Naive thymus-derived CD4-positive, alpha-beta T cell (primary cell): Measurements from ENCODE around the gene MGLL. TPM values are rescaled to one million over a fixed set of nuclear protein-coding genes. Genes with fewer than 3 reads are reported as not detected.

Source experiments
- ATAC-seq: fragments of 150-1000 bp; cut with Tn5 transposase; 2 replicates; pipeline ENCODE4 v1.10.0; 2021; ENCODE audit warnings: mild to moderate bottlenecking, moderate library complexity
- CTCF ChIA-PET: fragments of 350-600 bp; sonication (Branson Sonifier 250); formaldehyde crosslinking; loops from one replicate; lab custom pipeline; 2021; ENCODE audit warnings: antibody characterized with exemption; lab: Charles Lee
- POLR2A ChIA-PET: fragments of 350-600 bp; sonication (Branson Sonifier 250); formaldehyde crosslinking; loops from one replicate; lab custom pipeline; 2021; ENCODE audit warnings: antibody characterized with exemption, inconsistent platforms; lab: Charles Lee
- DNase-seq, 9 donors: peaks; one replicate each; pipeline versions ENCODE4 v3.0.0 to v3.0.0-alpha.2; 2020 to 2022; ENCODE audit warnings: mixed read lengths in 1 of 9
- H3K27ac ChIP-seq: one replicate; pipeline ENCODE4 v1.7.0; 2013; ENCODE audit warnings: mild to moderate bottlenecking, low read depth, low read length, moderate library complexity
- H3K27me3 ChIP-seq, 2 donors: one replicate each; pipeline ENCODE4 v1.7.0; 2013; ENCODE audit warnings: low read length in 2 of 2, mild to moderate bottlenecking in 2 of 2, moderate library complexity in 2 of 2; ENCODE audit not compliant: control insufficient read depth in 2 of 2, insufficient read depth in 2 of 2
- H3K36me3 ChIP-seq, 3 experiments: 1 replicate in 2 of 3; 2 replicates in 1 of 3; pipeline ENCODE4 v1.7.0; 2013; ENCODE audit warnings: low read length in 3 of 3, mild to moderate bottlenecking in 3 of 3, moderate library complexity in 1 of 3; ENCODE audit not compliant: insufficient read depth in 3 of 3, control insufficient read depth in 2 of 3
- H3K4me1 ChIP-seq, 2 donors: one replicate each; pipeline ENCODE4 v1.7.0; 2013; ENCODE audit warnings: low read length in 2 of 2, mild to moderate bottlenecking in 2 of 2, moderate library complexity in 1 of 2; ENCODE audit not compliant: control insufficient read depth in 2 of 2, insufficient read depth in 2 of 2
- H3K4me3 ChIP-seq: 2 replicates; pipeline ENCODE4 v1.7.0; 2013; ENCODE audit warnings: mild to moderate bottlenecking, low read length
- H3K9me3 ChIP-seq, 3 experiments: 1 replicate in 2 of 3; 2 replicates in 1 of 3; pipeline ENCODE4 v1.7.0; 2013; ENCODE audit warnings: low read length in 3 of 3; ENCODE audit not compliant: control insufficient read depth in 2 of 3
- H3K27ac Mint-ChIP-seq, 9 donors: one replicate each; pipeline ENCODE4 v1.8.0; 2020 to 2022; ENCODE audit warnings: mixed read lengths in 9 of 9, mild to moderate bottlenecking in 8 of 9, moderate library complexity in 5 of 9, inconsistent platforms in 2 of 9
- H3K27me3 Mint-ChIP-seq, 5 donors: one replicate each; pipeline ENCODE4 v1.8.0; 2021 to 2022; ENCODE audit warnings: mixed read lengths in 5 of 5, mild to moderate bottlenecking in 1 of 5
- H3K36me3 Mint-ChIP-seq, 5 donors: one replicate each; pipeline ENCODE4 v1.8.0; 2020 to 2022; ENCODE audit warnings: mixed read lengths in 5 of 5, mild to moderate bottlenecking in 3 of 5, inconsistent platforms in 1 of 5
- H3K4me1 Mint-ChIP-seq, 7 donors: one replicate each; pipeline ENCODE4 v1.8.0; 2020 to 2022; ENCODE audit warnings: mixed read lengths in 7 of 7, mild to moderate bottlenecking in 3 of 7, inconsistent platforms in 1 of 7
- H3K4me3 Mint-ChIP-seq, 10 donors: one replicate each; pipeline ENCODE4 v1.8.0; 2020 to 2022; ENCODE audit warnings: mild to moderate bottlenecking in 10 of 10, mixed read lengths in 10 of 10, moderate library complexity in 6 of 10, inconsistent platforms in 2 of 10
- H3K9me3 Mint-ChIP-seq, 11 donors: one replicate each; pipeline ENCODE4 v1.8.0; 2020 to 2022; ENCODE audit warnings: mixed read lengths in 11 of 11, mild to moderate bottlenecking in 4 of 11, inconsistent platforms in 1 of 11, moderate library complexity in 1 of 11
- intact Hi-C, 2 donors: fragments of 100-400 bp; cut with micrococcal nuclease; formaldehyde crosslinking; loops; one replicate each; pipeline ENCODE4 v1.15.1; 2023
- polyA plus RNA-seq, 2 donors: library from polyadenylated mRNA; unstranded; fragments of 300-500 nt; fragmentation: Illumina TruSeq; gene quantifications; one replicate each; pipeline ENCODE4 v1.2.3, GENCODE V29; 2021
- total RNA-seq, 6 experiments: library from RNA in 5 of 6; stranded (reverse) in 5 of 6; gene quantifications; 1 replicate in 5 of 6; 2 replicates in 1 of 6; pipeline ENCODE4 v1.2.3 and lab custom pipeline; 2021 to 2026

MGLL gene
- total and polyA plus RNA-seq, 7 experiments from 2014 or later: 1.0 to 6.0 (median 2.1) TPM; not detected in 2

DNA sequence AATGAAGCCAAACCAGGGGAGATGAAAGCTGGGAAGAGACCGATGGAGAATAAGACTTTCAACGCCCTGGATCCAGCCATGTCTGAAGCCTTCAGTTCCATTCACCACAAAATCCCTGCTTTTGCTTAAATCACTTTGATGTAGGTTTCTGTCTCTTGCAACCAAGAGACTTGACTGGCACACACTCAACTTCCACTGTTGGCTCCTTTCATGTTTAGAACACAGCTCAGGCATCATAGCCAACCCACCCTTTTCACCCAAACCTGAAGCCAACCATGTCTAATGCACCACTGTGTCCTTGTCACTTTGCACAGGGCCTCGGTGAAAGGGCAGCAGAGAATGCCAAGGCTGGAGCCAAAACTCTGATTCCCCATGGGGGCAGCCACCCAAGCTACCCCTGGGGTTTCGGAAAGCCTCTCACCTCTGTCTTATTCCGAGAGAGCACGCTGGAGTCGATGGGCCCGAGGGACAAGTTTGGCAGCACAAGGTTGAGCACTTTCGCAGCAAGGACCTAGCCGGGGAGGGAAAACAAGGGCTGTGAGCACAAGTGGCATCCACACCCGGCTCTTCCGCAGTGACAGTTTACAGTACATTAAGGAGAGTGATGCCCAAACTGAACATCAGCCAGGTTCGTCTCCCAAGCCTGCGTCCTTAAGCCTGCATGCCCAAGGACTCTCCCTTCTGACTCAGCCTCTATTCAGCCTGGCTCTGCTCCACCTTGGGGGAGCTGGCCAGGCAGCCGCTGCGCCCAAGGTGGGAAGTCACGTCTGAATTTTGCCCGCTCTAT is 112.0 kb downstream of the MGLL start:
- ChIA-PET POLR2A (no interaction called here), CTCF (no interaction called here)
- Histone ChIP-seq H3K27ac (no peak overlapping the region), H3K4me3 (no peak overlapping the region), H3K27me3 (no peaks in the 10 kb centered on the region), H3K36me3 (no peaks in the 10 kb centered on the region), H3K9me3 (no peaks in the 10 kb centered on the region), H3K4me1 (no peaks in the 10 kb centered on the region)
- Mint-ChIP-seq H3K4me3 (no peak overlapping the region), H3K36me3 (no peaks in the 10 kb centered on the region), H3K27me3 (peaks cover 0 to 2% (median 1%) of the 10 kb centered on the region in 5 donors), H3K4me1 (no peaks in the 10 kb centered on the region), H3K27ac (no peak overlapping the region), H3K9me3 (no peaks in the 10 kb centered on the region)
- DNase-seq (no peak), ATAC-seq (no peak)
- intact Hi-C loops: no loop called here

DNA sequence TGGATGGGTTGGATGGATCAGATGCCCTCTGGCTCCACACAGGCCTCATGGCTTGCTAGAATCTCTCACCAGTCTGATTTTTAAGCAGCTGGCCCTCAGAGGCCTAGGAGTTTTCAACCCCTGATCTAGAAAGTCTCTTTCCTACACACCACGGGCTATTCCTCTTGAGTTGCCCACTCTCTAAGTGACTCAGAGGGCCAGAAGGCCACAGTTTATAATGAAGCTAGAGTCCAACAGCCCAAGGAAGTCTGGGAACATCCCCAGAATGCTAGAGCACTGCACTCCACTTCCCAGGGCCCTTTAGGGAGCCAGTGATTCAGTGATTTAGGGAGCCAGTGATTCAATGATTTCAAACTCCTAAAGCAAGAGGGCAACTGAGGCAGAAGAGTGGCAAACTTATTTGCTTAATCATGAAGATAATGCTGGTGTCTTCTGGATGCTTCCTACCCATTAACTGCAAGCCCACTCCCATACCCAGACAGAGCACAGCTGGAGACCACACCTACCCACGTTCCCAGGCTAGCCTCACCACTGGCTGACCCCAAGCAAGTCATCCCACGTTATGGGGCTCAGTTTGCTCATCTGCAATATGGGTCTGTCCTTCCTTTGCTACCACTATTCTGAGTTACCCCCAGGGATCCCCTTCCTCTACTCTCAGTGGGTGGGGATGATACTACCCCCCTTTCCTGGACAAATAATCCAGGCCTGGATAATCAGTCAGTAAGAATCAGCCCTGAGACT is 112.8 kb downstream of the MGLL start:
- POLR2A ChIA-PET: no interaction called here
- no peak for DNase-seq

DNA sequence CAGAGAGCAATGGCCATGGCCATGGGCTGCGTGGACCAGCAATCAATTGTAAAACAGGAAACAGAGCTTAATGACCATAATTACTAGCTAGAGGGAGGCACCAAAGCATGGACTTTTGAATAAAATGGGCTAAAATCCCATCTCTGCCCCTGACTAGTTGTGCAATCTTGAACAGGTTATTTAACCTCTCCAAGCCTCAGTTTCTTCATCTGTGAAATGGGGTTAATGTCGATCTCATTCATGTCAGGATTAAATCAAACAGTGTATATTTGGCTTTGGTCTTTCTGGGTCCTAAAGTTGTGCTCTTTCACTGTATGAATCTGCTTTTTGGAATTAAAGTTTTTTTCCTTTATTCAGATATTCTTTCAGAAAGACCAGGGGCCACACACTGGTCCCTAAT is 113.5 kb downstream of the MGLL start:
- DNase-seq: no peak
- Mint-ChIP-seq H3K27ac (no peak overlapping the region), H3K9me3 (peaks cover 0 to 3% (median 0%) of the 10 kb centered on the region in 11 donors), H3K4me1 (peaks cover 0 to 3% (median 0%) of the 10 kb centered on the region in 7 donors), H3K36me3 (no peaks in the 10 kb centered on the region), H3K27me3 (peaks cover 0 to 2% (median under 1%) of the 10 kb centered on the region in 5 donors), H3K4me3 (no peak overlapping the region)
- ATAC-seq: no peak
- no peaks in the 10 kb centered on the region for H3K4me1 ChIP-seq
- POLR2A ChIA-PET: no interaction called here
- intact Hi-C loops: no loop called here
- H3K27ac ChIP-seq: no peak overlapping the region
- H3K4me3 ChIP-seq: no peak overlapping the region
- H3K9me3 ChIP-seq: no peaks in the 10 kb centered on the region
- CTCF ChIA-PET: no interaction called here
- no peaks in the 10 kb centered on the region for H3K27me3 ChIP-seq
- no peaks in the 10 kb centered on the region for H3K36me3 ChIP-seq

More for the DNA sequence above, 112.8 kb downstream of the MGLL start:
- Mint-ChIP-seq H3K36me3 (no peaks in the 10 kb centered on the region), H3K9me3 (peaks cover 0 to 2% (median 0%) of the 10 kb centered on the region in 11 donors), H3K27me3 (peaks cover 0 to 1% (median 0%) of the 10 kb centered on the region in 5 donors), H3K4me3 (no peak overlapping the region), H3K4me1 (peaks cover 0 to under 1% (median 0%) of the 10 kb centered on the region in 7 donors), H3K27ac (no peak overlapping the region)
- CTCF ChIA-PET: no interaction called here
- ATAC-seq: no peak
- intact Hi-C loops: no loop called here
- Histone ChIP-seq H3K4me1 (no peaks in the 10 kb centered on the region), H3K4me3 (no peak overlapping the region), H3K27me3 (no peaks in the 10 kb centered on the region), H3K36me3 (no peaks in the 10 kb centered on the region), H3K9me3 (no peaks in the 10 kb centered on the region), H3K27ac (no peak overlapping the region)

DNA sequence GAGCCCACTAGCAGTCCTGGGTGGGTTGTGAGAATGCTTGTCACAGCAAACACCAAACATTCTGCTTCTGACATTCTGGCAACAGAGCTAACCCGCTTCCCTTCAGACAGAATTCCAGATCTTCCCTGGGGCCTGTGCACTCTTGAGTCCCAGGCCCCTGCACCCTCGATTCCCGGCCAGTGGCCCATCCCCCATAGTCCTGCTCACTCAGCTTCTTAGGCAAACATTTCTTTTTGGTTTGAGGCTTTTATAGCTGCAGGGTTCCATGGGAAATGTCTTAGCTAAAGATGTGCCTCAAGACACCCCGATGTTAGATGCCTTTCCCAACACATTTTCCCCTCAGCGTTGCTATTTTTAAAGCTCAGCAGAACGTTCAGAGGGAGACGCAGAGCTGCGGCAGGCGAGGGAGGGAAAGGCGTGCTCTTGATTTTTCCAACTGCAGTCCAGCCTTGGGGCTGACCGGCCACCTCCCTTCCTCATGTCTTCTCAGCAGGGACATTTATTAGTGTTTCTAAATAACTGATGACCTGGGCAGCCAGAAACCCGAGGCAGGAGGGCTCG is 114.4 kb downstream of the MGLL start:
- H3K27ac Mint-ChIP-seq: no peak overlapping the region
- peaks cover 0 to 9% (median 2%) of the 10 kb centered on the region in 11 donors for H3K9me3 Mint-ChIP-seq
- no peak overlapping the region for H3K4me3 Mint-ChIP-seq
- ATAC-seq (no peak), DNase-seq (no peak)
- intact Hi-C loops: no loop called here
- Histone ChIP-seq H3K27ac (no peak overlapping the region), H3K4me3 (no peak overlapping the region), H3K27me3 (no peaks in the 10 kb centered on the region), H3K36me3 (no peaks in the 10 kb centered on the region), H3K9me3 (no peaks in the 10 kb centered on the region), H3K4me1 (no peaks in the 10 kb centered on the region)
- H3K36me3 Mint-ChIP-seq: peaks cover 0 to 8% (median 0%) of the 10 kb centered on the region in 5 donors
- peaks cover 0 to 3% (median 0%) of the 10 kb centered on the region in 7 donors for H3K4me1 Mint-ChIP-seq
- POLR2A ChIA-PET: no interaction called here
- H3K27me3 Mint-ChIP-seq: peaks cover 0 to 5% (median 2%) of the 10 kb centered on the region in 5 donors
- CTCF ChIA-PET: no interaction called here

DNA sequence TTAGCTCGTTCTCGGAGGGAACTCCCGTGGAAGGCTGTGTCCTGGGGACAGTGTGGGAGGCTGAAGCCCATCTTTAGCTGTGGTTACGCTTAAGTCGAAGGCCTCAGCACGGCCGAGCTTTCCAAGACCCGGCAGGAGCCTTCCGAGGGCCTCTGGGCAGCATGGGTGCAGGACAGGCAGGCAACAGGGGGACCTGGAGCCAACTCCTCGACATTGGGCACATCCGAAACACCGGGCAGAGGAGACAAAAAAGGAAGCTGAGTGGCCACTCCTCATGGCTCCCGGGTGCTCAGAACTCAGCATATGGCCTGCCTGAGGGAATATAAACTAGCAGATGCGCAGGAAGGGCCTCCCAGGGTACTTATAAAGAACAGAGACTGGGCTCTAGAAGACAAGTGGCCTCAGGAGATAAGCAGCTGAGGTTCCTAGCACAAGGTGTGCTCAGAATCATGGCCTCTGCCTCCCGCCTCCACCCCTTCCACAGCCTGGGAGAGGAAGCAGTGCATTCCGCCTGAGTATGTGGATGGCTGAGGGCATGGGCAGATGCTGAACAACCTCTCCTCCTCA is 115.4 kb downstream of the MGLL start:
- peaks cover 0 to 8% (median 0%) of the 10 kb centered on the region in 5 donors for H3K36me3 Mint-ChIP-seq
- ATAC-seq (no peak), DNase-seq (no peak)
- ChIA-PET POLR2A (no interaction called here), CTCF (interaction anchor here (0.8 kb wide), 1 partner anchor 12 kb away, joined by 4 read pairs; no protein-coding TSS in a partner anchor)
- Histone ChIP-seq H3K9me3 (no peaks in the 10 kb centered on the region), H3K27me3 (no peaks in the 10 kb centered on the region), H3K36me3 (no peaks in the 10 kb centered on the region), H3K27ac (no peak overlapping the region), H3K4me1 (no peaks in the 10 kb centered on the region), H3K4me3 (no peak overlapping the region)
- H3K27me3 Mint-ChIP-seq: peaks cover 0 to 5% (median 2%) of the 10 kb centered on the region in 5 donors
- no peak overlapping the region for H3K4me3 Mint-ChIP-seq
- intact Hi-C loops: no loop called here
- peaks cover 0 to 3% (median 0%) of the 10 kb centered on the region in 7 donors for H3K4me1 Mint-ChIP-seq
- no peak overlapping the region for H3K27ac Mint-ChIP-seq
- peaks cover 0 to 9% (median 2%) of the 10 kb centered on the region in 11 donors for H3K9me3 Mint-ChIP-seq

DNA sequence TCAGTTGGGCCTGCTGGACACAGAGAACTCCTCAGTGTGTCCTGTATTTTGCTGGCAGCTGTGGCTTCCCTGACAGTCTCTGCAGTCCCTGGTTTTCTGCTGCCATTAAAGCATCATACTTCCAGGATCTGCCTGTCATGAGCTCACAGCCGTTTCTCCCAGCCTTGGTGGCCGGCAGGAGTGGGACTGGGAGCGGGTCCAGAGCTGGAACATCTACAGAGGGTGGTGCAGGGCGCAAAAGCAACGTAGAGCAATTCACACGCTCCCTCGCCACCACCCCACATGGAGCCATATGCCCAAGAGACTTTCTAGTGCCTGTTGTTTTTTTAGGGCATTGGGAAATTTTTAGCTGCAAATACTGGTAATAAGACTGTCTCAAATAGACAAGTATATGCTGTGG is 116.0 kb downstream of the MGLL start:
- H3K27me3 ChIP-seq: no peaks in the 10 kb centered on the region
- Mint-ChIP-seq H3K9me3 (peaks cover 0 to 9% (median 2%) of the 10 kb centered on the region in 11 donors), H3K27me3 (peaks cover 0 to 8% (median 2%) of the 10 kb centered on the region in 5 donors), H3K36me3 (peaks cover 0 to 8% (median 0%) of the 10 kb centered on the region in 5 donors), H3K4me3 (no peak overlapping the region), H3K4me1 (peaks cover 0 to 4% (median 0%) of the 10 kb centered on the region in 7 donors), H3K27ac (no peak overlapping the region)
- H3K4me3 ChIP-seq: no peak overlapping the region
- H3K4me1 ChIP-seq: no peaks in the 10 kb centered on the region
- CTCF ChIA-PET: interaction anchor here (0.8 kb wide), 1 partner anchor 12 kb away, joined by 4 read pairs; no protein-coding TSS in a partner anchor
- no peaks in the 10 kb centered on the region for H3K9me3 ChIP-seq
- no peak for ATAC-seq
- no peak overlapping the region for H3K27ac ChIP-seq
- intact Hi-C loops: no loop called here
- no peaks in the 10 kb centered on the region for H3K36me3 ChIP-seq
- DNase-seq: no peak
- POLR2A ChIA-PET: no interaction called here
